G401.6 (cell line): ENCODE measurements around the gene MLEC.

ENCODE experiments used
- FAIRE-seq: peaks from 2 replicates; lab custom pipeline; 2012; peaks lifted over from hg19 to GRCh38; lab: Jason Lieb, UNC

Gene MLEC

DNA sequence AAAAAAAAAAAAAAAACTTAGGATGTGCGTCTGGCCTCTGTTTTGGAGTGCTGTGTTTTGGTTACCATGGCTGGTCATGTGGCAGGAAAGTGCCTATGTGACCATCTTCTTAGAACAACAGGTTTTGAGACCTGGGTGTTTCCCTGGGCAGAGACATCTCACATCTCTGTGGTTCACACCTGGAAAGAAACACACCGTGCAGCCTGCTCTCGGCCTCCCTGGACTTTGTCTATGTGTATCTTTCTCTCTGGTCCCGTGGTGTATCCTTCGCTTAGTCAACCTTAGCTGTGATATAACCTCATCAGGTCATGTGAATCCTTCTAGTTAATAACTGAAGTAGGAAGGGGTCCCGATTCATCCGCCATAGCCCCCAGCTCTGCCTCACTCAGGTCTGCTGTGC lies 61.3 kb downstream of the MLEC start:
- FAIRE-seq = no peak

DNA sequence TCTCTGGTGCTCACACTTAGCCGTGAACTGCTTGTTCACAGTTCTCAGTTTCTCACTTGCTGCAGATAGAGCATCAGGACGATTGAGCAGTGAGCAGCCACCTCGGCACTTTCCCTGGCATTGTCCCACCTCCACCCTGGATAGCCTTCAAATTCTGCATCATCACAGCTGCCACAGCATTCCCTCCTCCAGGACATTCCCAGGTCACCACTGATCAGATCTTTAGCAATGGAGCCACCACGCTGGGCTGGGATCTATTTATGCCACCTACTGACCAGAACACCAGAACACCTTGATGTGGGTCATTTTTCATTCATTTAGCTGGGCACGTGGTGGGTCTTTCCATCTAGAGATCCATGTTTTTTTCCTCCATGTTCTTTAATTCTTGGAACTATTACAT lies 62.3 kb downstream of the MLEC start:
- FAIRE-seq = no peak

DNA sequence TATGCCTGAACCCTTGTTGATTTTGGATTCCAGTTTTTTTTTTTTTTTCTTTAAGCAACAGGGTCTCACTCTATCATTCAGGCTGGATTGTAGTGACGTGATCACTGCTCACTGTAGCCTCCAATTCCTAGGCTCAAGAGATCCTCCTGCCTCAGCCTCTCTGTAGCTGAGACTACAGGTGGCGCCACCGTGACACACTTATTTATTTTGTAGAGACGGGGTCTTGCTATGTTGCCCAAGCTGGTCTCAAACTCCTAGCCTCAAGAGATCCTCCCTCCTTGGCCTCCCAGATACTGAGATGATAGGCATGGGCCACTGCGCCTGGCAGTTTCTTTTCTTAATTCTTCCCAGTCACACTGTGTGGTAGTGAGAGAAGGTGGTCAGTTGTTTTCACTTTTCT lies 63.9 kb downstream of the MLEC start:
- no peak for FAIRE-seq

DNA sequence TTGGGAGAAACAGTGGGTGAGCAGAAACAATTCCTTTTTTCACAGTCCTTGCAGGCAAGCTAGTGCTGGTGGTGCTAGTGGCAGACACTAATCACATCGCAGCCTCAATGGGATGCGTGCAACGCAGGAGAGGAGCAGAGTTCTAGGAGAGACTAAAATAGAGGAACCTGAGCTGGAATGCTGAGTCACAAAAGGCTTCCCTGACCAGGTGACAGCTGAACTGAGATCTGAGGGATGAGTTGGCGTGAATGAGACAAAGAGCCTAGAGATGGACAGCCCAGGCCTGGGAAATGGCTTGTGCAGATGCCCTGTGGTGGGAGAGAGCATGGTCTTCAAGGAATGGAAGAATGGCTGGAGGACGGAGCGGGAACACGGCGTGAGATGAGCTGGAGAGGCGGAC lies 64.4 kb downstream of the MLEC start:
- FAIRE-seq = no peak
